Mammary epithelial cell (primary cell): ENCODE measurements around the gene DAD1.

Experiments used
- CTCF ChIP-seq, 2 donors: IDR thresholded peaks in 1 of 2; conservative IDR thresholded peaks in 1 of 2; 2 replicates each; pipeline ENCODE4 v1.5.1; 2011 to 2012; ENCODE audit warnings: inconsistent platforms in 2 of 2, low read length in 2 of 2, mild to moderate bottlenecking in 2 of 2, control low read depth in 1 of 2, low read depth in 1 of 2; ENCODE audit not compliant: insufficient read depth in 1 of 2; ENCODE audit errors: extremely low read depth in 1 of 2
- EZH2 ChIP-seq: IDR thresholded peaks from 2 replicates; pipeline ENCODE4 v1.6.1; 2012; ENCODE audit warnings: low read length, inconsistent platforms, borderline replicate concordance

DNA sequence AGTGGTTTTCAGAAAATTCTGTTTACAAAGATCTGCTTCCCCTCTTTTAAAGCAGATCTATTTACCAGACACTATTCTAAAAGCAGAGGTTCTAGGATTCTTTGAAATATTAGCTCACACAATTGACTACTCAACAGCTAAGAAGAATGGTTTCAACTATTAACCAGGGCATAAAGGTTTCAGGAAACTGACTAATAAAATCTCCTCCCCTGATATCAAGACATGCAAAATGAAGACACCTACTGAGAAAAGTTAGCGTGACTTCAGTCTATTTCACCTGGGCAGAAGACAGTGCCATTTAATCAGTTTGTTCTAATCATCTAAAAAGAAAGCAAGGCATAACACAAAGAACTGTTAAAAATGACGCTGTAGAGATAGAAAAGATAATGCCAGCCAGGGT is 22.2 kb downstream of the DAD1 start:
- TF ChIP-seq CTCF (conservative IDR thresholded peaks at IDR 0.05 in 1 of 2, IDR thresholded peaks at IDR 0.05 in 1 of 2; ENCODE audit: extremely low read depth in 1 of 2, insufficient read depth in 1 of 2, low read depth in 1 of 2, low read length in 2 of 2): no peak
- TF ChIP-seq EZH2: no peak
